H1 (cell line): ENCODE results near the gene ITPR1. TPM values are rescaled to one million over a fixed set of nuclear protein-coding genes. Genes with fewer than 3 reads are reported as not detected.

Experiments used
- CTCF ChIA-PET: fragments of 300-600 bp; sonication (Branson Sonifier 250); formaldehyde crosslinking; loops from one replicate; lab custom pipeline; 2021; ENCODE audit not compliant: partially characterized antibody; lab: Charles Lee
- POLR2A ChIA-PET: fragments of 300-600 bp; sonication (Branson Sonifier 250); formaldehyde crosslinking; loops from one replicate; lab custom pipeline; 2021; ENCODE audit warnings: inconsistent platforms; ENCODE audit not compliant: partially characterized antibody; lab: Charles Lee
- DNase-seq, 2 experiments: peaks; one replicate each; pipeline versions ENCODE4 v3.0.0 to v3.0.0-alpha.2; 2010 to 2022; ENCODE audit warnings: low spot score in 2 of 2, low read depth in 1 of 2, mixed read lengths in 1 of 2
- FAIRE-seq: peaks from 2 replicates; lab custom pipeline; 2011; peaks lifted over from hg19 to GRCh38; lab: Jason Lieb, UNC
- H2AFZ ChIP-seq: 2 replicates; pipeline ENCODE4 v1.8.1; 2012; ENCODE audit warnings: low read length, inconsistent platforms
- H2AK5ac ChIP-seq: 2 replicates; pipeline ENCODE4 v1.6.1; 2013; ENCODE audit warnings: low read depth, low read length
- H2BK120ac ChIP-seq: replicated peaks from 2 replicates; pipeline ENCODE3; 2013; ENCODE audit warnings: low read depth, low read length, inconsistent platforms
- H2BK12ac ChIP-seq: 2 replicates; pipeline ENCODE4 v1.6.1; 2013; ENCODE audit warnings: low read depth, low read length
- H2BK15ac ChIP-seq: 2 replicates; pipeline ENCODE4 v1.6.1; 2013; ENCODE audit warnings: low read length
- H2BK20ac ChIP-seq: 2 replicates; pipeline ENCODE4 v1.6.1; 2013; ENCODE audit warnings: low read length
- H2BK5ac ChIP-seq: 2 replicates; pipeline ENCODE4 v1.6.1; 2013; ENCODE audit warnings: low read depth, low read length
- H3K14ac ChIP-seq: 2 replicates; pipeline ENCODE4 v1.6.1; 2013; ENCODE audit warnings: inconsistent platforms; ENCODE audit not compliant: insufficient read length
- H3K18ac ChIP-seq: 2 replicates; pipeline ENCODE4 v1.6.1; 2013; ENCODE audit warnings: low read length; ENCODE audit errors: extremely low read depth
- H3K23ac ChIP-seq: 2 replicates; pipeline ENCODE4 v1.6.1; 2013; ENCODE audit warnings: inconsistent platforms; ENCODE audit not compliant: insufficient read length
- H3K23me2 ChIP-seq: 2 replicates; pipeline ENCODE4 v1.6.1; 2013; ENCODE audit warnings: low read depth, low read length
- H3K27ac ChIP-seq: 2 replicates; pipeline ENCODE4 v1.6.1; 2011; ENCODE audit warnings: low read depth, low read length, inconsistent platforms
- H3K27me3 ChIP-seq, 4 experiments: replicated peaks in 1 of 4; 1 replicate in 1 of 4; 2 replicates in 3 of 4; pipeline versions ENCODE4 v1.6.1 to v1.8.1; 2011 to 2013; ENCODE audit warnings: low read length in 3 of 4, mild to moderate bottlenecking in 3 of 4, inconsistent platforms in 2 of 4, mixed read lengths in 2 of 4, moderate library complexity in 1 of 4; ENCODE audit not compliant: control insufficient read depth in 3 of 4, insufficient read depth in 3 of 4; ENCODE audit errors: extremely low read depth in 1 of 4
- H3K36me3 ChIP-seq, 4 experiments: 2 replicates each; pipeline versions ENCODE4 v1.6.1 to v1.8.1; 2011 to 2013; ENCODE audit warnings: mild to moderate bottlenecking in 4 of 4, low read length in 3 of 4, moderate library complexity in 2 of 4, control low read depth in 1 of 4, inconsistent platforms in 1 of 4; ENCODE audit not compliant: insufficient read depth in 4 of 4, control insufficient read depth in 2 of 4
- H3K4ac ChIP-seq: replicated peaks from 2 replicates; pipeline ENCODE3; 2013; ENCODE audit warnings: low read length, low read depth, mixed read lengths, inconsistent platforms; ENCODE audit not compliant: insufficient read length
- H3K4me1 ChIP-seq, 4 experiments: replicated peaks in 1 of 4; 1 replicate in 1 of 4; 2 replicates in 3 of 4; pipeline versions ENCODE4 v1.6.1 to v1.8.1; 2011 to 2013; ENCODE audit warnings: low read length in 3 of 4, inconsistent platforms in 2 of 4, mixed read lengths in 1 of 4; ENCODE audit not compliant: insufficient read depth in 4 of 4, control insufficient read depth in 3 of 4
- H3K4me2 ChIP-seq, 2 experiments: 2 replicates each; pipeline versions ENCODE4 v1.6.1 to v1.8.1; 2011 to 2013; ENCODE audit warnings: low read depth in 2 of 2, low read length in 2 of 2, control low read depth in 1 of 2, inconsistent platforms in 1 of 2, mild to moderate bottlenecking in 1 of 2; ENCODE audit not compliant: insufficient read depth in 1 of 2
- H3K4me3 ChIP-seq, 4 experiments: fragments of 200-600, 300-600 bp in 1 of 4; sonication (generic), shearing (Covaris generic), sonication (Bioruptor Twin) in 1 of 4; 2 replicates each; pipeline versions ENCODE4 v1.5.1 to v1.8.1; 2011 to 2016; ENCODE audit warnings: low read length in 4 of 4, low read depth in 3 of 4, control low read depth in 2 of 4, inconsistent platforms in 2 of 4, mild to moderate bottlenecking in 2 of 4, mixed read lengths in 1 of 4, moderate library complexity in 1 of 4; ENCODE audit not compliant: insufficient read depth in 2 of 4; ENCODE audit errors: extremely low read depth in 1 of 4
- H3K56ac ChIP-seq: replicated peaks from 2 replicates; pipeline ENCODE3; 2013; ENCODE audit warnings: low read depth, mild to moderate bottlenecking, mixed read lengths, low read length, inconsistent platforms; ENCODE audit not compliant: insufficient read length
- H3K79me1 ChIP-seq: 2 replicates; pipeline ENCODE4 v1.6.1; 2013; ENCODE audit warnings: low read depth, low read length, control low read depth
- H3K79me2 ChIP-seq, 2 experiments: 2 replicates each; pipeline versions ENCODE4 v1.6.1 to v1.8.1; 2012 to 2013; ENCODE audit warnings: low read length in 2 of 2, mild to moderate bottlenecking in 2 of 2, inconsistent platforms in 1 of 2; ENCODE audit not compliant: insufficient read depth in 2 of 2, control insufficient read depth in 1 of 2
- H3K9ac ChIP-seq, 4 experiments: replicated peaks in 1 of 4; 1 replicate in 1 of 4; 2 replicates in 3 of 4; pipeline versions ENCODE4 v1.6.1 to v1.8.1; 2011 to 2013; ENCODE audit warnings: low read depth in 3 of 4, low read length in 3 of 4, control low read depth in 2 of 4, mild to moderate bottlenecking in 2 of 4, moderate library complexity in 2 of 4, inconsistent platforms in 1 of 4; ENCODE audit errors: extremely low read depth in 1 of 4
- H3K9me3 ChIP-seq, 2 experiments: 2 replicates each; pipeline versions ENCODE4 v1.6.1 to v1.8.1; 2012 to 2013; ENCODE audit warnings: mild to moderate bottlenecking in 2 of 2, moderate library complexity in 2 of 2, control low read depth in 1 of 2, inconsistent platforms in 1 of 2, low read depth in 1 of 2, low read length in 1 of 2, mixed read lengths in 1 of 2; ENCODE audit not compliant: insufficient read depth in 2 of 2
- H4K20me1 ChIP-seq, 2 experiments: replicated peaks in 1 of 2; 2 replicates each; pipeline versions ENCODE3 to v1.8.1; 2011 to 2013; ENCODE audit warnings: inconsistent platforms in 2 of 2, low read length in 2 of 2, mild to moderate bottlenecking in 1 of 2; ENCODE audit not compliant: insufficient read depth in 2 of 2, control insufficient read depth in 1 of 2
- H4K5ac ChIP-seq: 2 replicates; pipeline ENCODE4 v1.6.1; 2013; ENCODE audit warnings: low read length, low read depth, mixed read lengths, inconsistent platforms; ENCODE audit not compliant: insufficient read length
- H4K8ac ChIP-seq: 2 replicates; pipeline ENCODE4 v1.8.0; 2013; ENCODE audit warnings: mild to moderate bottlenecking, moderate library complexity, low read length, inconsistent platforms; ENCODE audit not compliant: insufficient read depth; ENCODE audit errors: extremely low read depth
- H4K91ac ChIP-seq: replicated peaks from 2 replicates; pipeline ENCODE3; 2013; ENCODE audit warnings: low read length, mixed read lengths, inconsistent platforms; ENCODE audit not compliant: insufficient read length
- CBX5 ChIP-seq: fragments of 300-800, 300-1000 bp; sonication (generic); IDR thresholded peaks from 2 replicates; pipeline ENCODE4 v1.7.1; 2016; ENCODE audit warnings: antibody characterized with exemption, low read length, low read depth
- CHD2 ChIP-seq: IDR thresholded peaks from 2 replicates; pipeline ENCODE4 v1.6.1; 2012; ENCODE audit warnings: low read length, improper control_type of control experiment
- E2F6 ChIP-seq: IDR thresholded peaks from 2 replicates; pipeline ENCODE4 v1.6.1; 2012; ENCODE audit warnings: inconsistent platforms
- EGR1 ChIP-seq: IDR thresholded peaks from 2 replicates; pipeline ENCODE4 v1.6.1; 2011; ENCODE audit warnings: low read depth, low read length, borderline replicate concordance
- KDM5A ChIP-seq: fragments of 200-600 bp; IDR thresholded peaks from 2 replicates; pipeline ENCODE4 v1.7.1; 2012; ENCODE audit warnings: mild to moderate bottlenecking, low read length, inconsistent platforms, mixed read lengths
- PHF8 ChIP-seq: fragments of 200-600 bp; sonication (generic); conservative IDR thresholded peaks from 2 replicates; pipeline ENCODE4 v1.7.1; 2012; ENCODE audit warnings: low read depth, mild to moderate bottlenecking, inconsistent platforms, low read length, moderate library complexity
- RFX5 ChIP-seq: IDR thresholded peaks from 2 replicates; pipeline ENCODE4 v1.6.1; 2011; ENCODE audit warnings: low read depth, low read length, improper control_type of control experiment, borderline replicate concordance
- RXRA ChIP-seq: IDR thresholded peaks from 2 replicates; pipeline ENCODE4 v1.6.1; 2011; ENCODE audit warnings: low read depth, mild to moderate bottlenecking, low read length, moderate library complexity; ENCODE audit not compliant: insufficient read depth
- SIX5 ChIP-seq: IDR thresholded peaks from 2 replicates; pipeline ENCODE4 v1.6.1; 2011; ENCODE audit warnings: mild to moderate bottlenecking, low read depth, low read length
- SP2 ChIP-seq: IDR thresholded peaks from 2 replicates; pipeline ENCODE4 v1.6.1; 2012; ENCODE audit warnings: mild to moderate bottlenecking, low read length, inconsistent platforms
- TAF1 ChIP-seq: IDR thresholded peaks from 2 replicates; pipeline ENCODE4 v1.6.1; 2011; ENCODE audit warnings: mild to moderate bottlenecking, low read depth, low read length
- TEAD4 ChIP-seq: IDR thresholded peaks from 2 replicates; pipeline ENCODE4 v1.6.1; 2012; ENCODE audit warnings: low read depth, low read length, inconsistent platforms, mixed read lengths
- WGBS, 2 experiments: shearing (Covaris generic) in 1 of 2; methylation state at CpG; one replicate each; pipeline versions ENCODE4 v1.1.6 to v1.1.7; 2013 to 2015; ENCODE audit warnings: low lambda C conversion rate in 2 of 2, mixed read lengths in 2 of 2, inconsistent platforms in 1 of 2, low coverage in 1 of 2, missing lambda C conversion rate in 1 of 2; ENCODE audit not compliant: insufficient replicate concordance in 2 of 2, insufficient coverage in 1 of 2, insufficient read length in 1 of 2; ENCODE audit errors: extremely low coverage in 1 of 2, missing lambda C conversion rate in 1 of 2; 5-methylcytosine and 5-hydroxymethylcytosine counted together
- polyA plus RNA-seq, 7 experiments: library from polyadenylated mRNA; depleted of rRNA in 3 of 7; stranded (reverse) in 5 of 7; unstranded in 2 of 7; fragments of >200 nt in 5 of 7; fragments of 200-250 nt in 2 of 7; gene quantifications; 1 replicate in 5 of 7; 2 replicates in 1 of 7; 4 replicates in 1 of 7; pipeline versions ENCODE4 v1.2.1 to v1.2.3, GENCODE V29; 2011 to 2013; ENCODE audit warnings: missing spikeins in 2 of 7, mixed read lengths in 2 of 7
- total RNA-seq: library from RNA; stranded (reverse); fragmentation: NEBNext Ultra II Directional; extraction: Animal tissue kit (Norgen Biotek cat#: 25700); gene quantifications from 2 replicates; pipeline ENCODE4 v1.2.1, GENCODE V29; 2021

ITPR1 gene
- total and polyA plus RNA-seq, 2 of the 8 experiments (the other 6 are each of a cell fraction or from before 2014, with no cell fraction given), result 2.5 to 16.3 TPM

DNA sequence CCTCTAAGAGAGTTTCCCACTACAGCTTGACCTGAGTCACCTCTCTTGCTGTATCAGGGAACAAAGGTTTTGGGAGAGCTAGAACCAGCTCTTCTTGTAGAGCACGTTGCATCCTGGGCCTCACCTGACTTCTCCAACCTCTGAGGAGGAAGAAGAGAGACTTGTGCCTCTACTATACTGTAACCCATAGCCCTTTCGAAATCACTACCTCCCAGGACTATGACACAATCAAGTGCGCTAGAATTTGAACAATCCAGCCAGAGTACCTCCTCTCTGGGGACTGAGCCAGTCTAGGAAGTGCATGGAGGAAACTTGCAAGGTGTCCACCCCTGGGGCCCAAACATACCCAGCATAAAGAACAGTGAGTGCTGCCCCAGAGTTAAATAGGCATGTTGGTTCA lies 293.3 kb downstream of the ITPR1 start:
- Histone ChIP-seq H2AFZ (no peak overlapping the region), H3K27me3 (no peaks in the 10 kb centered on the region), H4K5ac (no peak overlapping the region), H2BK20ac (no peak overlapping the region), H2BK15ac (no peak overlapping the region), H2BK5ac (no peak overlapping the region), H2AK5ac (no peak overlapping the region), H4K91ac (no peak overlapping the region), H3K79me1 (no peaks in the 10 kb centered on the region), H3K9me3 (peaks cover 7 to 8% of the 10 kb centered on the region in 2 experiments; a peak in 1 of 4 replicates), H4K20me1 (no peaks in the 10 kb centered on the region), H3K4me3 (no peak overlapping the region), H3K79me2 (no peaks in the 10 kb centered on the region), H3K27ac (no peak overlapping the region), H3K4me2 (no peak overlapping the region), H3K18ac (no peak overlapping the region), H3K23ac (no peak overlapping the region), H2BK12ac (no peak overlapping the region), H4K8ac (no peak overlapping the region), H3K4me1 (no peaks in the 10 kb centered on the region; a peak in 1 of 7 replicates), H3K4ac (no peak overlapping the region), H3K23me2 (no peaks in the 10 kb centered on the region), H3K14ac (no peak overlapping the region), H2BK120ac (no peak overlapping the region), H3K56ac (no peak overlapping the region), H3K36me3 (peaks cover 0 to 4% (median 0%) of the 10 kb centered on the region in 4 experiments; a peak in 2 of 8 replicates), H3K9ac (no peak overlapping the region)
- POLR2A ChIA-PET, result no interaction called here
- FAIRE-seq (no peak), DNase-seq (no peak)
- 88% methylated on average over 3 of the region's 3 CpGs; no CpG with 5 or more reads in 1 of the 2 experiments for WGBS, 2 experiments
- CTCF ChIA-PET, result no interaction called here
- TF ChIP-seq SIX5, result no peak
- TF ChIP-seq TAF1, result no peak
- TF ChIP-seq RFX5, result no peak
- no peak for TF ChIP-seq PHF8
- no peak for TF ChIP-seq CHD2
- TF ChIP-seq KDM5A, result no peak
- TF ChIP-seq E2F6, result no peak
- TF ChIP-seq RXRA, result no peak
- no peak for TF ChIP-seq TEAD4
- TF ChIP-seq EGR1, result no peak
- TF ChIP-seq SP2, result no peak
- TF ChIP-seq CBX5, result no peak
